Omental fat pad (tissue), 4 donors: ENCODE measurements around the gene LPAR4. TPM values are rescaled to one million over a fixed set of nuclear protein-coding genes. Genes with fewer than 3 reads are reported as not detected.
"Not testable (repeated sequence)": the region's sequence is repeated elsewhere in the genome, so short reads cannot be mapped to it uniquely, and the experiment has no call there.

Source experiments
- ATAC-seq: fragments of 150-250 bp; one replicate; pipeline ENCODE4 v1.9.1; 2016; ENCODE audit warnings: mild to moderate bottlenecking, moderate library complexity; ENCODE audit not compliant: low FRiP score
- DNase-seq: peaks from one replicate; pipeline ENCODE4 v3.0.0-alpha.2; 2019; ENCODE audit warnings: low spot score
- total RNA-seq, 4 donors: library from RNA; depleted of rRNA; stranded (reverse); fragments of >200 nt; gene quantifications; one replicate each; pipeline ENCODE4 v1.1.0, GENCODE V29; 2016
- TF ChIP-seq, protein P1 (sequence below), 3 donors: fragments of 450-650 bp; IDR thresholded peaks; one replicate each; pipeline ENCODE4 v1.5.1; 2016 to 2017; ENCODE audit warnings: antibody characterized with exemption in 3 of 3, mild to moderate bottlenecking in 3 of 3, moderate library complexity in 2 of 3

The LPAR4 gene
- total RNA-seq, 4 donors from 2014 or later, result 0.24 to 1.6 (median 0.56) TPM; not detected in 1

DNA sequence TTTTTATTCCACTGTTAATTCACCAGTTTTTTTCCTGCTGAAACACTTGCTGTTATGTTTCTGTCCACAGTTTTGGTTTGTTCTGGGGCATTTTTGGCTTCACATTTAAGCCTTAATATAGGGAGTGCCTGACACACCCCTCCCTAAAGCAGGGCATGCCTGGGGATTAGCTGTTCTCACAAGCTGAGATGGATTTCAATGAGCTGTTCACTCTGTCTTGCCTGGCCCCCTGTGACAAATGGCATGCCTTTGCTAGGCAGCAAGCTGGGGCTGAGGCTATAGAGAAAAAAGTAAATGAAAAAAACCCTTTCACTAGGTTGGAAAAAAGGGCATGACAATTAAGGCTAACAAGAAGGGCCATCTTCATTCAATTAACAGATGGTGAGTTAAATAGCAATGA is 22.4 kb downstream of the LPAR4 start:
- TF ChIP-seq, protein P1, sequence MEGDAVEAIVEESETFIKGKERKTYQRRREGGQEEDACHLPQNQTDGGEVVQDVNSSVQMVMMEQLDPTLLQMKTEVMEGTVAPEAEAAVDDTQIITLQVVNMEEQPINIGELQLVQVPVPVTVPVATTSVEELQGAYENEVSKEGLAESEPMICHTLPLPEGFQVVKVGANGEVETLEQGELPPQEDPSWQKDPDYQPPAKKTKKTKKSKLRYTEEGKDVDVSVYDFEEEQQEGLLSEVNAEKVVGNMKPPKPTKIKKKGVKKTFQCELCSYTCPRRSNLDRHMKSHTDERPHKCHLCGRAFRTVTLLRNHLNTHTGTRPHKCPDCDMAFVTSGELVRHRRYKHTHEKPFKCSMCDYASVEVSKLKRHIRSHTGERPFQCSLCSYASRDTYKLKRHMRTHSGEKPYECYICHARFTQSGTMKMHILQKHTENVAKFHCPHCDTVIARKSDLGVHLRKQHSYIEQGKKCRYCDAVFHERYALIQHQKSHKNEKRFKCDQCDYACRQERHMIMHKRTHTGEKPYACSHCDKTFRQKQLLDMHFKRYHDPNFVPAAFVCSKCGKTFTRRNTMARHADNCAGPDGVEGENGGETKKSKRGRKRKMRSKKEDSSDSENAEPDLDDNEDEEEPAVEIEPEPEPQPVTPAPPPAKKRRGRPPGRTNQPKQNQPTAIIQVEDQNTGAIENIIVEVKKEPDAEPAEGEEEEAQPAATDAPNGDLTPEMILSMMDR (IDR thresholded peaks at IDR 0.05), result no peak
- ATAC-seq (no peak), DNase-seq (no peak)

GRCh38 chrX:78796916-78797315 is 49.4 kb downstream of the LPAR4 start:
- TF ChIP-seq, protein P1 (IDR thresholded peaks at IDR 0.05), result no peak
- DNase-seq, result no peak
- no peak for ATAC-seq

DNA sequence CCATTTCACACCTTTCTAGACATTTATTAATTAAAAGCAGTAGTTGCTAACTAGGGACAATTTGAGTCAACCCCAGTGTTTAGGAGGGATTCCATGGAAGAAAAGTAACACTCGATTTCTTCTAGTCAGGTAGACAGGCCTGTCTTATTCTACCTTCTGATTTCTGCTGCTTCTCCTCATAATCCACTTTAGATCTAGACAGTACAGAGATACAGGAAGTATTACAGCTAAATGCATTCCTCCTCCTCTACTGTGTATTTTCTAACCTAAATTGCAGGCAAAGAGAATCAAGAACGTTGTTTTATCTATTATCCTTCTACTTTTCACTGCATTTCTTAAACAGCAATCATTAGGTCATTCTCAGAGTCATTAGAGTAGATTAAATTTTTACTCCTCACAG is 52.6 kb downstream of the LPAR4 start:
- DNase-seq (no peak), ATAC-seq (no peak)
- TF ChIP-seq, protein P1 (IDR thresholded peaks at IDR 0.05), result no peak

DNA sequence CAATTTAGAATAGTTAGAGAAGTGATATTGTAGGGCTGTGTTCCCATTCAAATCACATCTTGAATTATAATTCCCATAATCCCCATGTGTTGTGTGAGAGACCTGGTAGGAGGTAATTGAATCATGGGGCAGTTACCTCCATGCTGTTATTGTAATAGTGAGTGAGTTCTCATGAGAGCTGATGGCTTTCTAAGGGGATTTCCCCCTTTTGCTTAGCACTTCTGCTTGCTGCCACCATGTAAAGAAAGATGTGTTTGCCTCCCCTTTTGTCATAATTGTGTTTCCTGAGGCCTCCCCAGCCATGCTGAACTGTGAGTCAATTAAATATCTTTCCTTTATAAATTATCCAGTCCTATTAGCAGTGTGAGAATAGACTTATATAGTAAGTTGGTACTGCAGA is 53.2 kb downstream of the LPAR4 start:
- ATAC-seq, result no peak
- TF ChIP-seq, protein P1 (IDR thresholded peaks at IDR 0.05), result no peak
- DNase-seq, result no peak

DNA sequence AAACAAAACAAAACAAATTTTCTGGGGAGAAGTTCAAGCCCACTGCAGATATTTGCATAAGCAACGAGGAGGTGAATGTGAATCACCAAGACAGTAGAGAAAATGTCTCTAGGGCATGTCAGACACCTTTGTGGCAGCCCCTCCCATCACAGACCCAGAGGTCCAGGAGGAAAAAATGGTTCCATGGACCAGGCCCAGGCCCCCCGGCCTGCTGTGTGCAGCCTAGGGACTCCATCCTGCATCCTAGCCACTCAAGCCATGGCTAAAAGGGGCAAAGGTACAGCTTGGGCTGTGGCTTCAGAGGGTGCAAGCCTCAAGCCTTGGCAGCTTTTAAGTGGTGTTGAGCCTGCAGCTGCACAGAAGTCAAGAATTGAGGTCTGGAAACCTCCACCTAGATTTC is 54.0 kb downstream of the LPAR4 start:
- no peak for DNase-seq
- ATAC-seq, result no peak
- TF ChIP-seq, protein P1 (IDR thresholded peaks at IDR 0.05), result no peak

DNA sequence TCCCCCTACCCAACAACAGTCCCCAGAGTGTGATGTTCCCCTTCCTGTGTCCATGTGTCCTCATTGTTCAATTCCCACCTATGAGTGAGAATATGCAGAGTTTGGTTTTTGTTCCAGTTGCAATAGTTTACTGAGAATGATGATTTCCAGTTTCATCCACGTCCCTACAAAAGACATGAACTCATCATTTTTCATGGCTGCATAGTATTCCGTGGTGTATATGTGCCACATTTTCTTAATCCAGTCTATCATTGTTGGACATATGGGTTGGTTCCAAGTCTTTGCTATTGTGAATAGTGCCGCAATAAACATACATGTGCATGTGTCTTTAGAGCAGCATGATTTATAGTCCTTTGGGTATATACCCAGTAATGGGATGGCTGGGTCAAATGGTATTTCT is 55.0 kb downstream of the LPAR4 start:
- not testable (repeated sequence) for ATAC-seq, DNase-seq

Other genes starting within 250 kb of the LPAR4 start
- 1 to 10 TPM in 1 of 4 donors, under 1 TPM in 3; 0.12 to 5.0 (median 0.44) TPM for gene RTL3, start 88.4 kb upstream of the LPAR4 start, total RNA-seq
- gene P2RY10, start 197.7 kb downstream of the LPAR4 start, total RNA-seq, result 1 to 10 TPM in 3 of 4 donors, not detected in 1; 1.5 to 2.9 (median 1.9) TPM